ENCODE data around the gene PNKP.
"Not testable (repeated sequence)": the region's sequence is repeated elsewhere in the genome, so short reads cannot be mapped to it uniquely, and the experiment has no call there.

The PNKP gene

DNA sequence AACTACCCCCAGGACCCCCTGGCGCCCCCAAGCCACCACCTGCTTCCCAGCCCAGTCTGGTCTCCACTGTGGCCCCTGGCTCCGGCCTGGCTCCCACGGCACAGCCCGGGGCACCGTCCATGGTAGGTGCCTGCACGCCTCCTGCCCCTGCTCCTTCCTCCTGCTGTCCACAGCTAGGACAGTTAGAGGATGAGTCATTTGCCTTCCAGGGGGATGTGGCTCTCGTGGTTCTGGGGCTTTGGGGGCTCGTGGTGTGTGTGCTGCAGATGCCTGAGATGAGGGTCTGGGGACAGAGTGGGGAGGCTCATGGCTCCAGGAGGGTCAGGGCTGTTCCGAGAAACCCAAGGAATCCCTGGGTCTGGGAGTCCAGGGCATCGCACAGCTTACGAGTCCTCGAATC lies 36.6 kb downstream of the PNKP start:
- FAIRE-seq, result no peak
- no peak for TF ChIP-seq SPI1 (IDR thresholded peaks at IDR 0.05; ENCODE audit: low read depth, low read length)
- no peak for TF ChIP-seq PAX5 (IDR thresholded peaks at IDR 0.05; ENCODE audit: insufficient read depth, low read length, severe bottlenecking)
- no peak for TF ChIP-seq POU2F2 (IDR thresholded peaks at IDR 0.05; ENCODE audit: low read depth, low read length)
- no peak for TF ChIP-seq POLR2A (IDR thresholded peaks at IDR 0.05; ENCODE audit: low read depth, low read length)
- no peak for TF ChIP-seq TAF1 (IDR thresholded peaks at IDR 0.05; ENCODE audit: low read depth, low read length)
- TF ChIP-seq POLR2AphosphoS5 (IDR thresholded peaks at IDR 0.05; ENCODE audit: low read depth, low read length), result no peak
- no peak for DNase-seq (ENCODE audit: insufficient read length, low spot score)

DNA sequence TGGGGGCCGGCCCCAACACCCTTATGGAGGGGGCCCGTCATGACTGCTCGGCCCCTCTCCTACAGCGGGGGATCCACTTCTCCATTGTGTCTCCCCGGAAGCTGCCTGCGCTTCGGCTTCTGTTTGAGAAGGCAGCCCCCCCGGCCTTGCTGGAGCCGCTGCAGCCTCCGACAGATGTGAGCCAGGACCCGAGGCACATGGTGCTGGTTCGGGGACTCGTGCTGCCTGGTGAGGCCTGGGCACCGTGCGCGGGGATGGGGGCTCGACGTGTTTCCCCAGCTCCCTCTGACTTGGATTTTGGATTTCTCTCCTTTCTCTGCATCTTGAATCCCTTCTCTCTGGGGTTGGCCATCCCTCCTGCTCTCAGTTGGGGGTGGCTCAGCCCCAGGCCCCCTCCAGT lies 37.7 kb downstream of the PNKP start:
- DNase-seq (ENCODE audit: insufficient read length, low spot score) (no peak), FAIRE-seq (no peak)
- TF ChIP-seq SPI1 (IDR thresholded peaks at IDR 0.05; ENCODE audit: low read depth, low read length) (no peak), POLR2A (IDR thresholded peaks at IDR 0.05; ENCODE audit: low read depth, low read length) (no peak), TAF1 (IDR thresholded peaks at IDR 0.05; ENCODE audit: low read depth, low read length) (no peak), POU2F2 (IDR thresholded peaks at IDR 0.05; ENCODE audit: low read depth, low read length) (no peak), POLR2AphosphoS5 (IDR thresholded peaks at IDR 0.05; ENCODE audit: low read depth, low read length) (no peak), PAX5 (IDR thresholded peaks at IDR 0.05; ENCODE audit: insufficient read depth, low read length, severe bottlenecking) (no peak)

DNA sequence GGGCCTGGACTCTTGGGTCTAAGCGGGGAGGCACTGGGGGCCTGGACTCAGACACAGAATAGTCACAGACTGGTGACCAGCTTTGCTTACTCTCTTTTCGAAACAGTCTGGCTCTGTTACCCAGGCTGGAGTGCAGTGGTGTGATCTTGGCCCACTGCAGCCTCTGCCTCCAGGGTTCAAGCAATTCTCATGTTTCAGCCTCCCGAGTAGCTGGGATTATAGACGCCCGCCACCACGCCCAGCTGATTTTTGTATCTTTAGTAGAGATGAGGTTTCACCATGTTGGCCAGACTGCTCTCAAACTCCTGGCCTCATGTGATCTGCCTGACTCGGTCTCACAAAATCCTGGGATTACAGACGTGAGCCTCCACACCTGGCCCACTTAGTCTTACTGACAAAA lies 38.2 kb downstream of the PNKP start:
- FAIRE-seq (no peak), DNase-seq (ENCODE audit: insufficient read length, low spot score) (no peak)
- no peak for TF ChIP-seq PAX5 (IDR thresholded peaks at IDR 0.05; ENCODE audit: insufficient read depth, low read length, severe bottlenecking)
- TF ChIP-seq TAF1 (IDR thresholded peaks at IDR 0.05; ENCODE audit: low read depth, low read length), result no peak
- TF ChIP-seq POLR2A (IDR thresholded peaks at IDR 0.05; ENCODE audit: low read depth, low read length), result no peak

DNA sequence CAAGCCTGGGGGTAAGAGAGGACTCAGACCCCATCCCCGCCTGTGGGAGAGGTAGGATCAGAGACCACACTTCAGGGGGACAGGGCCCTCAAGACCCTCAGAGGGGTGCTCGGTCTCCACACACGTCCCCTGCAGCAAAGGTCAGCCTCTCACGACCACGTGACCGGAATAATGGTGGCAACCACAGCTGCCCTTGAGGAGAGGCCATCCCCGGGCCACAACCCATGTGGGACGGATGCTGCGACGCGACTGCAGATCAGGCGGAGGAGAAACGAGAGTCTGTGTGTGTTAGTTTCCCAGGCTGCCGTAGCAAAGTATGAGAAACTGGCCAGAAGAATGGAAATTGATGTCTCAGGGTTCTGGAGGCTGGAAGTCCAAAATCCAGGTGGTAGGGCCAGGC lies 40.3 kb downstream of the PNKP start:
- DNase-seq (ENCODE audit: insufficient read length, low spot score), result no peak
- TF ChIP-seq POLR2A (IDR thresholded peaks at IDR 0.05; ENCODE audit: low read depth, low read length), result no peak
- no peak for FAIRE-seq

DNA sequence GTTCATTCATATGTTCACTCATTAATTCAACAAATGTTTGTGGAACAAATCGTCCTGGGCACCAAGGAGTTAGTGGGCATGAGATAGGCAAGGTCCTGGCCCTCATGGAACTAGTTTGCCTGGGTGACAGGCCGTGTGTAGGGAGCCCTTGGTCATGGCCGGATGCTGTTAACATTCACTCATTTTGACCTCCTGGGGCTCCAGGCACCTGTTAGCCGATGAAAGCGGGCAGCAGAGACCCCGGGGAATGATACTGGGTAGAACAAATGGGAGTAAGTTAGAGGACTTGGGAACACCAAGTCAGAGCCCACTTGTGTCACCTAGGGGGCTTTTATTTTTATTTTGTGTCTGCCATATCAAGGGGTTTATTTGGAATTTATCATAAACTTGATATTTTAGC lies 42.7 kb downstream of the PNKP start:
- FAIRE-seq (no peak), DNase-seq (ENCODE audit: insufficient read length, low spot score) (no peak)
- no peak for TF ChIP-seq POLR2AphosphoS5 (IDR thresholded peaks at IDR 0.05; ENCODE audit: low read depth, low read length)
- TF ChIP-seq POLR2A (IDR thresholded peaks at IDR 0.05; ENCODE audit: low read depth, low read length), result no peak
- no peak for TF ChIP-seq PAX5 (IDR thresholded peaks at IDR 0.05; ENCODE audit: insufficient read depth, low read length, severe bottlenecking)
- no peak for TF ChIP-seq SPI1 (IDR thresholded peaks at IDR 0.05; ENCODE audit: low read depth, low read length)
- TF ChIP-seq TAF1 (IDR thresholded peaks at IDR 0.05; ENCODE audit: low read depth, low read length), result no peak
- no peak for TF ChIP-seq POU2F2 (IDR thresholded peaks at IDR 0.05; ENCODE audit: low read depth, low read length)

DNA sequence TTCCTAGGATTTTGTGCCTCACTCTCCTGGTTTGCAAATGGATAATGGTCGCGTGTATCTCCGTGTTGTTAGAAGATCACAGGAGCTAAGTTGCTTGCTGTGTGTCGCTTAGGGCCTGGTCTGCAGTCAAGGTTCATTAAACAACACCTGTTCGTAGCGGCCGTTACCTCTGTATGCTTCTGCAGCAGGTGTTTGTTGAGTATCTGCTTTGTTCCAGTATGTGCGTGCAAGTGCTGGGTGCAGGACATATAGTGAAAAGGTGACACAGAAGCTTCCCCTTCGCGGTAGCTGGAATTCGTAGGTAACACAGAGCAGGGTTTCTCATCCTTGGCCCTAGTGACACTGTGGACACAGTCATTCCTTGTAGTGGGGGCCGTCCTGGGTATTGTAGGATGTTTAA lies 43.9 kb downstream of the PNKP start:
- no peak for TF ChIP-seq PAX5 (IDR thresholded peaks at IDR 0.05; ENCODE audit: insufficient read depth, low read length, severe bottlenecking)
- no peak for TF ChIP-seq POU2F2 (IDR thresholded peaks at IDR 0.05; ENCODE audit: low read depth, low read length)
- TF ChIP-seq POLR2A (IDR thresholded peaks at IDR 0.05; ENCODE audit: low read depth, low read length), result no peak
- TF ChIP-seq TAF1 (IDR thresholded peaks at IDR 0.05; ENCODE audit: low read depth, low read length), result no peak
- TF ChIP-seq SPI1 (IDR thresholded peaks at IDR 0.05; ENCODE audit: low read depth, low read length), result no peak
- TF ChIP-seq POLR2AphosphoS5 (IDR thresholded peaks at IDR 0.05; ENCODE audit: low read depth, low read length), result no peak
- DNase-seq (ENCODE audit: insufficient read length, low spot score) (no peak), FAIRE-seq (peak; percentile 71)

DNA sequence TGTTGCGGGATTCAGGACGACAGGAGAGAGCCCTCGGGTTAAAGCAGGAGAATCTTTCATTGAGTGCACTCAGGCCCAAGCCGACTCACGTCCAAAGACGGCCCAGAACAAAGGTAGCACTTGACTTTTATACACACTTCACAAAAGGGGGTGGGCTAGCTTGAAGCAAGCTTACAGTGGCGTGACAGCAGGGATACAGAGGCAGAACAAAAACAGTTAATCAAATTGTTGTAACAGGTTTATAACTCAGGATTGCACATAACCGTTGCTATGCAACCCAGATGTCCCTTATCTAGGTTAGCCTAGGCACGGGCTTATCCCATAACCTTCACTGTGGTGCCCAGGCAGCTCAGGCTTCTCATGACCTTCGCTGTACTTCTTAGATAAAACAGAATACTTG lies 47.3 kb downstream of the PNKP start:
- FAIRE-seq (no peak), DNase-seq (ENCODE audit: insufficient read length, low spot score) (no peak)
- no peak for TF ChIP-seq POU2F2 (IDR thresholded peaks at IDR 0.05; ENCODE audit: low read depth, low read length)
- no peak for TF ChIP-seq POLR2A (IDR thresholded peaks at IDR 0.05; ENCODE audit: low read depth, low read length)
- TF ChIP-seq PAX5 (IDR thresholded peaks at IDR 0.05; ENCODE audit: insufficient read depth, low read length, severe bottlenecking), result no peak
- TF ChIP-seq TAF1 (IDR thresholded peaks at IDR 0.05; ENCODE audit: low read depth, low read length), result no peak
- no peak for TF ChIP-seq SPI1 (IDR thresholded peaks at IDR 0.05; ENCODE audit: low read depth, low read length)
- TF ChIP-seq POLR2AphosphoS5 (IDR thresholded peaks at IDR 0.05; ENCODE audit: low read depth, low read length), result no peak

DNA sequence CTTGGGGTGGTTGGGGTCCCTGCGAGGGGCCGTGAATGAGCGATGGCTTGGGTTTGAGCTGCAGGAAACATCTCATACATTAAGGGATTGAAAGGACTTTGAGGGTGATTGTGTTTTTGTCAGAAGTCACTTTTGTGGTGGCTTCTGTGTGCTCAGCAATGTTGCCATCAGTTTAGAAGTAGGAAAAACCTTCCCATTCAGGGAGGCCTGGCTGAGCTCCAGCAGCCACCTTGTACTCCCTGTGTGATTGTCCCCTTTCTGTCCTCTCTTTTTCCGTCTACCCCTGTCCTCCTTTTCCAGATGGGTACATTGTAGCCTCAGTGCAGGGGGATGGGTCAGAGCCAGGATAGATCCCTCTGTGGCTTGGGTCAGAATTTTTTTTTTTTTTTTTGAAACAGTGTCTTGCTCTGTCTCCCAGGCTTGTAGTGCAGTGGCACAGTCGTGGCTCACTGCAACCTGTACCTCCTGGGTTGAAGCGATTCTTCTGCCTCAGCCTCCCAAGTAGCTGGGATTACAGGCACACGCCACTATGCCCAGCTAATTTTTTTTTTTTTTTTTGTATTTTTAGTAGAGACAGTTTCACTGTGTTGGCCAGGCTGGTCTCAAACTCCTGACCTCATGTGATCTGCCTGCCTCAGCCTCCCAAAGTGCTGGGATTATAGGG lies 47.8 kb downstream of the PNKP start:
- DNase-seq (ENCODE audit: insufficient read length, low spot score); FAIRE-seq: not testable (repeated sequence)

DNA sequence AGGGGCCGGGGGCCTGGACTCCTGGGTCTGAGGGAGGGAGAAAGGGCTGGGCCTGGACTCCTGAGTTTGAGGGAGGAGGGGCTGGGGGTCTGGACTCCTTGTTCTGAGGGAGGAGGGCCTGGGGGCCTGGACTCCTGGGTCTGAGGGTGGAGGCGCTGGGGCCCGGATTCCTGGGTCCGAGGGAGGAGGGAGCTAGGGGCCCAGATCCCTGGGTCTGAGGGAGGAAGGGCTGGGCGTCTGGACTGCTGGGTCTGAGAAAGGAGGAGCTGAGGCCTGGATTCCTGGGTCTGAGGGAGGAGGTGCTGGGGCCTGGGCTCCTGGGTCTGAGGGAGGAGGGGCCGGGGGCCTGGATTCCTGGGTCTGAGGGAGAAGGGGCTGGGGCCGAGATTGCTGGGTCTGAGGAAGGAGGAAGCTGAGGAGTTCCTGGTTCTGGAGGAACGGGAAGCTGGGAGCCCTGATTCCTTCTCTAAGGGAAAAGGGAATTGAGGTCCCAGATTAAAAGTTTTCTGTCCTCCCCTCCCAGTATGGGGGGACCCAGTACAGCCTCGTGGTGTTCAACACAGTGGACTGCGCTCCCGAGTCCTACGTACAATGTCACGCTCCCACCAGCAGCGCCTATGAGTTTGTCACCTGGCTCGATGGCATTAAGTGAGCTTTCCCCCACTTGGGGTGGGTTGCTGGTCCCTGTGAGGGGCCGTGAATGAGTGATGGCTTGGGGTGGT lies 48.6 kb downstream of the PNKP start:
- FAIRE-seq, result no peak
- DNase-seq (ENCODE audit: insufficient read length, low spot score), result no peak
- no peak for TF ChIP-seq POU2F2 (IDR thresholded peaks at IDR 0.05; ENCODE audit: low read depth, low read length)
- no peak for TF ChIP-seq PAX5 (IDR thresholded peaks at IDR 0.05; ENCODE audit: insufficient read depth, low read length, severe bottlenecking)
- TF ChIP-seq SPI1 (IDR thresholded peaks at IDR 0.05; ENCODE audit: low read depth, low read length), result no peak
- no peak for TF ChIP-seq POLR2AphosphoS5 (IDR thresholded peaks at IDR 0.05; ENCODE audit: low read depth, low read length)
- TF ChIP-seq TAF1 (IDR thresholded peaks at IDR 0.05; ENCODE audit: low read depth, low read length), result no peak
- TF ChIP-seq POLR2A (IDR thresholded peaks at IDR 0.05; ENCODE audit: low read depth, low read length), result no peak

DNA sequence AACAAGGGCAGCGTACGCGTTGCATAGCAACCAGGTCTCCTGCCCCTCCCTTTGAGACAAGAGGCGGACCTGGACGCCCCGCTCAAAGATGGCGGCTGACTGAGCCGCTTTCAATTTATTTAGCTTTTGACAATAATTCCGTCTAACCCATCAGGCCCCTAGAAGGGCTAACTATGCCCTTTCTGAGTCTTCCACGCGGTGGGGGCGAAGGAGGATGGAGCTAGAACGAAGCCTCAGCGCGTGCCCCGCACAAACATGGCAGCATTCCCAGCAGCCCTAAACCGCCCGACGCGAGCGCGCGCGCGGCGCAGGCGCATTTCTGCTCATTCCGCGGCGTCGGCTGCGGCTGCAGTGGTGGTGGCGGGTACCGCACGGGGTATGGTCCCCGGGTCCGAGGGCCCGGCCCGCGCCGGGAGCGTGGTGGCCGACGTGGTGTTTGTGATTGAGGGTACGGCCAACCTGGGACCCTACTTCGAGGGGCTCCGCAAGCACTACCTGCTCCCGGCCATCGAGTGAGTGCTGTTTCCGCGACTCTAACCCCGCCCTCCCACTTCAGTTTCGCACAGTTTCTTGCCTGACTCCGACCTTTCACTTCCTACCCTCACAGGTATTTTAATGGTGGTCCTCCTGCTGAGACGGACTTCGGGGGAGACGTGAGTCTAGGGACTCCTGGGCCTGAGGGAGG lies 49.3 kb downstream of the PNKP start, which contains the start of gene MED25:
TSS of gene MED25 (plus strand) at position 326 of the 685 bp plus-strand sequence. CDS start at position 379, 53 bp downstream.
- peak; percentile 98 for FAIRE-seq
- TF ChIP-seq SPI1 (IDR thresholded peaks at IDR 0.05; ENCODE audit: low read depth, low read length), result peak; percentile 57
- peak; percentile 47; the same call in 1 of the 2 replicates for TF ChIP-seq TAF1 (IDR thresholded peaks at IDR 0.05; ENCODE audit: low read depth, low read length)
- no peak for TF ChIP-seq POU2F2 (IDR thresholded peaks at IDR 0.05; ENCODE audit: low read depth, low read length)
- TF ChIP-seq PAX5 (IDR thresholded peaks at IDR 0.05; ENCODE audit: insufficient read depth, low read length, severe bottlenecking), result no peak
- TF ChIP-seq POLR2AphosphoS5 (IDR thresholded peaks at IDR 0.05; ENCODE audit: low read depth, low read length), result no peak
- TF ChIP-seq POLR2A (IDR thresholded peaks at IDR 0.05; ENCODE audit: low read depth, low read length), result peak; percentile 65; the same call in 1 of the 2 replicates

More for the DNA sequence above, 49.3 kb downstream of the PNKP start, which contains the start of gene MED25:
- peak; percentile 91 for DNase-seq (ENCODE audit: insufficient read length, low spot score)
